Ascending aorta (tissue), 2 donors: ENCODE measurements around the gene SAMD10. TPM values are rescaled to one million over a fixed set of nuclear protein-coding genes. Genes with fewer than 3 reads are reported as not detected.
A peak's percentile ranks its signal among the peaks of the same experiment; 100 is the strongest.

ENCODE experiments used
- DNase-seq, 2 donors: peaks; one replicate each; pipeline ENCODE4 v3.0.0-alpha.2; 2019; ENCODE audit warnings: low spot score in 2 of 2
- H3K27ac ChIP-seq, 2 donors: fragments of 200-600 bp; sonication (generic); one replicate each; pipeline ENCODE4 v1.5.1; 2016 to 2017; ENCODE audit warnings: mild to moderate bottlenecking in 1 of 2
- H3K27me3 ChIP-seq: fragments of 200-600 bp; sonication (generic); one replicate; pipeline ENCODE4 v1.5.1; 2017
- H3K36me3 ChIP-seq, 2 donors: fragments of 200-600 bp; sonication (generic); one replicate each; pipeline ENCODE4 v1.5.1; 2016
- H3K4me1 ChIP-seq, 2 donors: fragments of 200-600 bp; sonication (generic); one replicate each; pipeline ENCODE4 v1.5.1; 2016 to 2017; ENCODE audit warnings: mild to moderate bottlenecking in 1 of 2
- H3K4me3 ChIP-seq, 2 donors: fragments of 200-600 bp; sonication (generic); one replicate each; pipeline ENCODE4 v1.5.1; 2016 to 2017; ENCODE audit warnings: mild to moderate bottlenecking in 1 of 2
- H3K9me3 ChIP-seq, 2 donors: fragments of 200-600 bp; sonication (generic); one replicate each; pipeline ENCODE4 v1.5.1; 2016
- intact Hi-C: fragments of 100-400 bp; cut with DNase I; formaldehyde crosslinking; loops from one replicate; pipeline ENCODE4 v1.15.1; 2023
- total RNA-seq: library from RNA; depleted of rRNA; stranded (reverse); fragments of >200 nt; gene quantifications from one replicate; pipeline ENCODE4 v1.1.0, GENCODE V29; 2016
- TF ChIP-seq, protein P1 (sequence below), 3 experiments: fragments of 200-600 bp in 2 of 3; fragments of 450-650 bp in 1 of 3; sonication (generic) in 2 of 3; IDR thresholded peaks; one replicate each; pipeline ENCODE4 v1.5.1; 2016 to 2019; ENCODE audit warnings: antibody characterized with exemption in 3 of 3, mild to moderate bottlenecking in 1 of 3, moderate library complexity in 1 of 3

Gene SAMD10
- total RNA-seq, 1 donor from 2014 or later = not detected

GRCh38 chr20:63937596-63937995 lies 41.8 kb downstream of the SAMD10 start:
- peaks cover 38 to 65% of the 10 kb centered on the region in 2 donors for H3K36me3 ChIP-seq
- no peak for DNase-seq

GRCh38 chr20:63935447-63935846 lies 44.0 kb downstream of the SAMD10 start:
- Histone ChIP-seq H3K4me3 (no peak overlapping the region), H3K9me3 (no peaks in the 10 kb centered on the region), H3K27ac (no peak overlapping the region), H3K27me3 (no peaks in the 10 kb centered on the region), H3K4me1 (no peaks in the 10 kb centered on the region), H3K36me3 (peaks cover 51 to 77% of the 10 kb centered on the region in 2 donors)
- intact Hi-C loops = no loop called here
- TF ChIP-seq, protein P1, sequence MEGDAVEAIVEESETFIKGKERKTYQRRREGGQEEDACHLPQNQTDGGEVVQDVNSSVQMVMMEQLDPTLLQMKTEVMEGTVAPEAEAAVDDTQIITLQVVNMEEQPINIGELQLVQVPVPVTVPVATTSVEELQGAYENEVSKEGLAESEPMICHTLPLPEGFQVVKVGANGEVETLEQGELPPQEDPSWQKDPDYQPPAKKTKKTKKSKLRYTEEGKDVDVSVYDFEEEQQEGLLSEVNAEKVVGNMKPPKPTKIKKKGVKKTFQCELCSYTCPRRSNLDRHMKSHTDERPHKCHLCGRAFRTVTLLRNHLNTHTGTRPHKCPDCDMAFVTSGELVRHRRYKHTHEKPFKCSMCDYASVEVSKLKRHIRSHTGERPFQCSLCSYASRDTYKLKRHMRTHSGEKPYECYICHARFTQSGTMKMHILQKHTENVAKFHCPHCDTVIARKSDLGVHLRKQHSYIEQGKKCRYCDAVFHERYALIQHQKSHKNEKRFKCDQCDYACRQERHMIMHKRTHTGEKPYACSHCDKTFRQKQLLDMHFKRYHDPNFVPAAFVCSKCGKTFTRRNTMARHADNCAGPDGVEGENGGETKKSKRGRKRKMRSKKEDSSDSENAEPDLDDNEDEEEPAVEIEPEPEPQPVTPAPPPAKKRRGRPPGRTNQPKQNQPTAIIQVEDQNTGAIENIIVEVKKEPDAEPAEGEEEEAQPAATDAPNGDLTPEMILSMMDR (IDR thresholded peaks at IDR 0.05) = no peak
- no peak for DNase-seq

More at GRCh38 chr20:63937596-63937995, 41.8 kb downstream of the SAMD10 start:
- no peaks in the 10 kb centered on the region for H3K9me3 ChIP-seq
- no peaks in the 10 kb centered on the region for H3K4me1 ChIP-seq
- no peak overlapping the region for H3K4me3 ChIP-seq
- intact Hi-C loops = no loop called here
- H3K27me3 ChIP-seq = no peaks in the 10 kb centered on the region
- TF ChIP-seq, protein P1 (IDR thresholded peaks at IDR 0.05) = no peak
- no peak overlapping the region for H3K27ac ChIP-seq

DNA sequence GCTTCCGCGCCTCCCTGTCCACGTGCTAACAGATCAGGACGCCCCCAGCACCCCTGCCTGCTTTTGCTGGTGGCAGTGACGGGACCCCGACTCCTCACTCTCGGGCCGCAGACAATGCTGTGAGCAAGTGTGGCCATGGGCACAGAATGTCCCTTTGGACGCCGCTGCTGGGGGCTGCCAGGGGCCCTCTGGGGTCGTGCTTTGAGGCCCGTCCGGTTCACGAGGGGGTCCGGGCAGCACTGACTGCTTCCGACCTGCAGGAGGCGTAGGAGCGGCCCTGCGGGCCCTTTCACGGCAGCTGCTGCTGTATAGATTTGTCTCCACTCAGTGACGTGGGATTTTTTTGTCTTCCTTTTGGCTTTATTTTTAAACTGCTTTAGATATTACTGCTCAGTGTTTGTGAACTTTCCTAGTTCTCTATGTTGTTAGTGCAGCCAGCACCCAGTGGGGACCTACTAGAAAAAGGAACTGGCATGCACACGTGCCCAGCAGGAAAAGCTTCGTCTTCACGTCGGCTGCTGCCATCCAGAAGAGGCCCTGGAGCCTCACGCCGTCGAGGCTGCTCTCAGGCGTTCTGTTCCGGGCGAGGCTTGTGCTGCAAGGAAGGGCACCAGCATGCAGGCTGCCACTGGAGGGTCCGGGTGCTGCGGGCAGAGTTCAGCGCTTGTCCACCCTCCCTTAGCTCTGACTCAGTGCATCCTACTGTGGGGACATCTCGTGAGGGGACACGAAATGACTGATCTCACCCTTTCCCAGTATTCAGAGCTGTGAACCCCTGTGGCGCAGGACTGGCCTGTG lies 45.0 kb downstream of the SAMD10 start:
- DNase-seq = no peak
- TF ChIP-seq, protein P1 (IDR thresholded peaks at IDR 0.05) = peak in 1 of 3 experiments; percentile 10
- Histone ChIP-seq H3K4me1 (no peaks in the 10 kb centered on the region), H3K4me3 (no peak overlapping the region), H3K9me3 (no peaks in the 10 kb centered on the region), H3K27ac (no peak overlapping the region), H3K27me3 (no peaks in the 10 kb centered on the region), H3K36me3 (peaks cover 51 to 77% of the 10 kb centered on the region in 2 donors)
- intact Hi-C loops = no loop called here

- Histone ChIP-seq H3K36me3 (peaks cover 58 to 77% of the 10 kb centered on the region in 2 donors), H3K9me3 (no peaks in the 10 kb centered on the region), H3K4me3 (no peak overlapping the region), H3K4me1 (no peaks in the 10 kb centered on the region), H3K27me3 (no peaks in the 10 kb centered on the region), H3K27ac (no peak overlapping the region)
- TF ChIP-seq, protein P1 (IDR thresholded peaks at IDR 0.05) = no peak
- DNase-seq = no peak
- intact Hi-C loops = no loop called here
These were observed 45.8 kb downstream of the SAMD10 start for GRCh38 chr20:63933646-63934045.

- intact Hi-C loops = no loop called here
- no peak for DNase-seq
- H3K27ac ChIP-seq = no peak overlapping the region
- no peaks in the 10 kb centered on the region for H3K27me3 ChIP-seq
- no peak overlapping the region for H3K4me3 ChIP-seq
- no peaks in the 10 kb centered on the region for H3K4me1 ChIP-seq
- no peaks in the 10 kb centered on the region for H3K9me3 ChIP-seq
- TF ChIP-seq, protein P1 (IDR thresholded peaks at IDR 0.05) = no peak
- H3K36me3 ChIP-seq = peaks cover 63 to 77% of the 10 kb centered on the region in 2 donors
These were observed 46.8 kb downstream of the SAMD10 start for GRCh38 chr20:63932606-63933160.
